ENCODE data around the gene CFDP1. TPM values are rescaled to one million over a fixed set of nuclear protein-coding genes. Genes with fewer than 3 reads are reported as not detected.
"Not testable (repeated sequence)": the region's sequence is repeated elsewhere in the genome, so short reads cannot be mapped to it uniquely, and the experiment has no call there.

CFDP1 gene
- total RNA-seq, 6 donors from 2014 or later: 36.8 to 185 (median 50.6) TPM

- DNase-seq (no peak), ATAC-seq (ENCODE audit: low FRiP score in 2 of 2) (no peak)
- no peaks in the 10 kb centered on the region for H3K27me3 ChIP-seq
- H3K4me3 ChIP-seq: no peak overlapping the region
- no peaks in the 10 kb centered on the region for H3K9me3 ChIP-seq
- no peaks in the 10 kb centered on the region for H3K36me3 ChIP-seq
- TF ChIP-seq EP300 (IDR thresholded peaks at IDR 0.05) (no peak), POLR2AphosphoS5 (IDR thresholded peaks at IDR 0.05) (no peak), POLR2A (IDR thresholded peaks at IDR 0.05) (no peak), CTCF (IDR thresholded peaks at IDR 0.05) (no peak)
- WGBS, 2 donors: 39 to 41% methylated on average over 10 of the region's 10 CpGs
- no peaks in the 10 kb centered on the region for H3K4me1 ChIP-seq
- no peak overlapping the region for H3K27ac ChIP-seq
These were observed 154.0 kb downstream of the CFDP1 start for GRCh38 chr16:75279305-75279704.

GRCh38 chr16:75273054-75273925, 160.0 kb downstream of the CFDP1 start:
- Histone ChIP-seq H3K36me3 (no peaks in the 10 kb centered on the region), H3K4me1 (peaks cover 9 to 14% (median 10%) of the 10 kb centered on the region in 4 donors), H3K27me3 (no peaks in the 10 kb centered on the region), H3K27ac (no peak overlapping the region), H3K9me3 (no peaks in the 10 kb centered on the region), H3K4me3 (no peak overlapping the region)
- TF ChIP-seq CTCF (IDR thresholded peaks at IDR 0.05) (no peak), POLR2AphosphoS5 (IDR thresholded peaks at IDR 0.05) (no peak), POLR2A (IDR thresholded peaks at IDR 0.05) (no peak), EP300 (IDR thresholded peaks at IDR 0.05) (no peak)
- ATAC-seq (ENCODE audit: low FRiP score in 2 of 2) (no peak), DNase-seq (no peak)
- WGBS, 2 donors: 86 to 92% methylated on average over 20 to 23 of the region's 23 CpGs

GRCh38 chr16:75272629-75273028, 160.7 kb downstream of the CFDP1 start:
- not testable (repeated sequence) for DNase-seq; ATAC-seq (ENCODE audit: low FRiP score in 2 of 2); H3K9me3 ChIP-seq; H3K4me3 ChIP-seq; H3K36me3 ChIP-seq; H3K27me3 ChIP-seq
- 88 to 96% methylated on average over 9 to 10 of the region's 10 CpGs for WGBS, 2 donors
- Histone ChIP-seq H3K4me1 (peaks cover 10 to 17% (median 16%) of the 10 kb centered on the region in 4 donors), H3K27ac (peak overlapping the region in 2 of 4 donors; percentile 2 to 7)

- H3K9me3 ChIP-seq: no peaks in the 10 kb centered on the region
- H3K27ac ChIP-seq: peak overlapping the region in 3 of 4 donors; percentile 2 to 30 (median 7)
- H3K36me3 ChIP-seq: no peaks in the 10 kb centered on the region
- no peak overlapping the region for H3K4me3 ChIP-seq
- no peak for DNase-seq
- WGBS, 2 donors: 32% methylated on average over 12 of the region's 12 CpGs; no CpG with 5 or more reads in 1 of the 2 donors
- no peak for TF ChIP-seq EP300 (IDR thresholded peaks at IDR 0.05)
- TF ChIP-seq POLR2A (IDR thresholded peaks at IDR 0.05): no peak
- no peak for TF ChIP-seq CTCF (IDR thresholded peaks at IDR 0.05)
- no peak for TF ChIP-seq POLR2AphosphoS5 (IDR thresholded peaks at IDR 0.05)
- no peaks in the 10 kb centered on the region for H3K27me3 ChIP-seq
- peaks cover 10 to 20% (median 18%) of the 10 kb centered on the region in 4 donors for H3K4me1 ChIP-seq
- no peak for ATAC-seq (ENCODE audit: low FRiP score in 2 of 2)
These were observed 161.2 kb downstream of the CFDP1 start for GRCh38 chr16:75272097-75272551.

- H3K36me3 ChIP-seq: no peaks in the 10 kb centered on the region
- no peaks in the 10 kb centered on the region for H3K9me3 ChIP-seq
- H3K27me3 ChIP-seq: no peaks in the 10 kb centered on the region
- ATAC-seq (ENCODE audit: low FRiP score in 2 of 2) (no peak), DNase-seq (no peak)
- TF ChIP-seq CTCF (IDR thresholded peaks at IDR 0.05) (no peak), EP300 (IDR thresholded peaks at IDR 0.05) (no peak), POLR2A (IDR thresholded peaks at IDR 0.05) (no peak), POLR2AphosphoS5 (IDR thresholded peaks at IDR 0.05) (no peak)
- H3K27ac ChIP-seq: peak overlapping the region in 2 of 4 donors; percentile 2 to 30
- no peak overlapping the region for H3K4me3 ChIP-seq
- 76 to 89% methylated on average over 3 to 6 of the region's 6 CpGs for WGBS, 2 donors
- H3K4me1 ChIP-seq: peaks cover 11 to 24% (median 20%) of the 10 kb centered on the region in 4 donors
These were observed 161.7 kb downstream of the CFDP1 start for GRCh38 chr16:75271441-75272096.

- H3K36me3 ChIP-seq; H3K9me3 ChIP-seq; ATAC-seq (ENCODE audit: low FRiP score in 2 of 2); H3K27ac ChIP-seq; H3K4me3 ChIP-seq; DNase-seq: not testable (repeated sequence)
- 89 to 90% methylated on average over 9 of the region's 9 CpGs for WGBS, 2 donors
- Histone ChIP-seq H3K4me1 (peaks cover 22 to 47% (median 30%) of the 10 kb centered on the region in 4 donors), H3K27me3 (peaks cover 0 to 14% (median 3%) of the 10 kb centered on the region in 4 donors)
These were observed 163.9 kb downstream of the CFDP1 start for GRCh38 chr16:75269358-75269757.

Measured in upper lobe of left lung (tissue), 6 donors.